Ascending aorta (tissue), 2 donors: Measurements from ENCODE around the gene FBXO44. TPM values are rescaled to one million over a fixed set of nuclear protein-coding genes. Genes with fewer than 3 reads are reported as not detected.

Experiments used
- DNase-seq, 2 donors: peaks; one replicate each; pipeline ENCODE4 v3.0.0-alpha.2; 2019; ENCODE audit warnings: low spot score in 2 of 2
- H3K27ac ChIP-seq, 2 donors: fragments of 200-600 bp; sonication (generic); one replicate each; pipeline ENCODE4 v1.5.1; 2016 to 2017; ENCODE audit warnings: mild to moderate bottlenecking in 1 of 2
- H3K27me3 ChIP-seq: fragments of 200-600 bp; sonication (generic); one replicate; pipeline ENCODE4 v1.5.1; 2017
- H3K36me3 ChIP-seq, 2 donors: fragments of 200-600 bp; sonication (generic); one replicate each; pipeline ENCODE4 v1.5.1; 2016
- H3K4me1 ChIP-seq, 2 donors: fragments of 200-600 bp; sonication (generic); one replicate each; pipeline ENCODE4 v1.5.1; 2016 to 2017; ENCODE audit warnings: mild to moderate bottlenecking in 1 of 2
- H3K4me3 ChIP-seq, 2 donors: fragments of 200-600 bp; sonication (generic); one replicate each; pipeline ENCODE4 v1.5.1; 2016 to 2017; ENCODE audit warnings: mild to moderate bottlenecking in 1 of 2
- H3K9me3 ChIP-seq, 2 donors: fragments of 200-600 bp; sonication (generic); one replicate each; pipeline ENCODE4 v1.5.1; 2016
- CTCF ChIP-seq, 3 experiments: fragments of 200-600 bp in 2 of 3; fragments of 450-650 bp in 1 of 3; sonication (generic) in 2 of 3; IDR thresholded peaks; one replicate each; pipeline ENCODE4 v1.5.1; 2016 to 2019; ENCODE audit warnings: antibody characterized with exemption in 3 of 3, mild to moderate bottlenecking in 1 of 3, moderate library complexity in 1 of 3
- intact Hi-C: fragments of 100-400 bp; cut with DNase I; formaldehyde crosslinking; loops from one replicate; pipeline ENCODE4 v1.15.1; 2023
- total RNA-seq: library from RNA; depleted of rRNA; stranded (reverse); fragments of >200 nt; gene quantifications from one replicate; pipeline ENCODE4 v1.1.0, GENCODE V29; 2016

The FBXO44 gene
- total RNA-seq, 1 donor from 2014 or later: 62.7 TPM

DNA sequence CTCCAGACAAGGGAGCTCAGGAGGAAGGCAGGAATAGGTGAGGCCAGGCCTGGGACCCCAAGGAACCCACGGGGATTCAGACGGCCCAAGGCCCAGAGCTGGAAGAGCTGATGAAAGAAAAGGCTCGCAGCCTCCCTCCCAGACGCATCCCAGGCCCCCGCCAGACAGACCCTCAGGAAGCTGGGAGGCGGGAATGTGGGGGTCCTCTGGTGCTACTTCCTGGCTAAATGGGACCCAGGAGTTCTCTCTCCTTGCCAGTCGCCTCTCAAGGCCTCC, 878 bp upstream of the FBXO44 start:
- no peaks in the 10 kb centered on the region for H3K27me3 ChIP-seq
- DNase-seq: no peak
- peaks cover 3% of the 10 kb centered on the region in 2 donors for H3K36me3 ChIP-seq
- peaks cover 10 to 18% of the 10 kb centered on the region in 2 donors for H3K4me1 ChIP-seq
- intact Hi-C loops: loop anchor here (1.0 to 10.0 kb wide), 4 partner anchors 28 to 251 kb away; partner anchors contain the start of genes AGTRAP, CLCN6, MAD2L2 and MTHFR
- H3K4me3 ChIP-seq: peak overlapping the region; percentile 77 to 86
- H3K27ac ChIP-seq: peak overlapping the region; percentile 41 to 64
- H3K9me3 ChIP-seq: no peaks in the 10 kb centered on the region
- no peak for TF ChIP-seq CTCF (IDR thresholded peaks at IDR 0.05)

DNA sequence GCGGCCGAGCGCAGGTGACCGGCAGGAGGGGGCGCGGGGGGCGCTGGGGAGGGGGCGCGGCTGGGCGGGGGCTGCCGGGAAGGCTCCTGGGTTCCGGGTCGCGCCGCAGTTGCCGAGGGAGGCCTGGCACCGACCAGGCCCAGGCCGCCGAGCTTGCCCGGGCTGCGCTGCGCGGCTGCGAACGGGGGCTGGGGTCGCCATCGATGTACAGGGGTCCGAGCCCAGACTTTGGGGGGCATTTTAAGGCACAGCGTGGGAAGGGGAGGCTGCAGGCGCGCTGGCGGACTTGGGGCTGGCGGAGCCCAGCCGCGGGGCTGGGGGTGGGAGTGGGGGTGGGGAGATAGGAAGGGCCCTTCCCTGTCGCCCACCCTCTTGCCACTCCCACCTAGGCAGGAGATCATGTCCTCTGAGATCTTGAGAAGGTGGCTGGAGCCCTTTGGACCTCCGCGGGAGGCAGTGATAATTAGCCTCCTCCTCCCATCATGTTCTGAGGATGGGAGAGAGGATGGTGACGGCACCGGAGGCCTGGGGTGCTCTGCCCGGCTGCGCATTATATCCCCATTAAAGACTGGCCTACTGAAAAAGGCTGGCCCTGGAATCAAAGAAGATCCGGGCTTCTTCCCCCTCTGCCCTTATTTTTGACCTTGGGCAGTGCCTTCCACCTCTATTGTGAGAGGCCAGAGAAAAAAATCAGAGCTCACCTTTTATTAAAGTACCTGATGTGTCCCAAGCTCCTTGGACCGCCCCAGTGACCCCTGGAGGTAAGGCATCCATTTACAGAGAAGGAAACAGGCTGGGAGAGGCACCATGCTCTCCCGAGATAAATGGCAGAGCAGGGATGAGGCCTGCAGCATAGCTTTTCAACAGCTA, 497 bp downstream of the FBXO44 start:
- H3K27me3 ChIP-seq: no peaks in the 10 kb centered on the region
- DNase-seq: no peak
- intact Hi-C loops: loop anchor here (1.0 to 10.0 kb wide), 4 partner anchors 26 to 250 kb away; partner anchors contain the start of genes AGTRAP, CLCN6, MAD2L2 and MTHFR
- TF ChIP-seq CTCF (IDR thresholded peaks at IDR 0.05): no peak
- H3K36me3 ChIP-seq: peaks cover 3 to 10% of the 10 kb centered on the region in 2 donors
- peak overlapping the region in 1 of 2 donors; percentile 17 for H3K27ac ChIP-seq
- H3K4me1 ChIP-seq: peaks cover 8 to 17% of the 10 kb centered on the region in 2 donors
- H3K9me3 ChIP-seq: no peaks in the 10 kb centered on the region
- peak overlapping the region; percentile 77 to 86 for H3K4me3 ChIP-seq

GRCh38 chr1:11657654-11658053, 3.0 kb downstream of the FBXO44 start:
- no peaks in the 10 kb centered on the region for H3K9me3 ChIP-seq
- H3K4me1 ChIP-seq: peaks cover 8 to 10% of the 10 kb centered on the region in 2 donors
- no peak for DNase-seq
- H3K27ac ChIP-seq: no peak overlapping the region
- no peak overlapping the region for H3K4me3 ChIP-seq
- peaks cover 7 to 20% of the 10 kb centered on the region in 2 donors for H3K36me3 ChIP-seq
- intact Hi-C loops: loop anchor here (10.0 kb wide), 1 partner anchor 247 kb away; no protein-coding TSS in a partner anchor
- H3K27me3 ChIP-seq: no peaks in the 10 kb centered on the region
- TF ChIP-seq CTCF (IDR thresholded peaks at IDR 0.05): no peak

DNA sequence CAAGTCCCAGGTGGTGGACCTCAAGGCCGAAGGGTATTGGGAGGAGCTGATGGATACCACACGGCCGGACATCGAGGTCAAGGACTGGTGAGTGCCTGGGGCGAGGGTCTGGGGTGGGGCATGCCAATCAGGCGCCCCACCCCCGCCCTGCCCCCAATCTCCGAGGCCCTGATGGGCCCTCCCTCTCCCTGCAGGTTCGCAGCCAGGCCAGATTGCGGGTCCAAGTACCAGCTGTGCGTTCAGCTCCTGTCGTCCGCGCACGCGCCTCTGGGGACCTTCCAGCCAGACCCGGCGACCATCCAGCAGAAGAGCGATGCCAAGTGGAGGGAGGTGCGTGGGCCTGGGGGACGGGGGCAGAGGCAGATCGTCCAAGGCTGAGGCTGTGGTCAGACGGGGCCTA, 3.9 kb downstream of the FBXO44 start:
- DNase-seq: no peak
- Histone ChIP-seq H3K4me3 (no peak overlapping the region), H3K27me3 (no peaks in the 10 kb centered on the region), H3K27ac (no peak overlapping the region), H3K9me3 (no peaks in the 10 kb centered on the region), H3K36me3 (peaks cover 7 to 20% of the 10 kb centered on the region in 2 donors), H3K4me1 (peaks cover 8 to 10% of the 10 kb centered on the region in 2 donors)
- no peak for TF ChIP-seq CTCF (IDR thresholded peaks at IDR 0.05)
- intact Hi-C loops: loop anchor here (10.0 kb wide), 1 partner anchor 246 kb away; no protein-coding TSS in a partner anchor

GRCh38 chr1:11659748-11660147, 5.1 kb downstream of the FBXO44 start:
- peaks cover 8 to 12% of the 10 kb centered on the region in 2 donors for H3K4me1 ChIP-seq
- H3K36me3 ChIP-seq: peaks cover 7 to 20% of the 10 kb centered on the region in 2 donors
- H3K27ac ChIP-seq: no peak overlapping the region
- no peak for TF ChIP-seq CTCF (IDR thresholded peaks at IDR 0.05)
- no peaks in the 10 kb centered on the region for H3K27me3 ChIP-seq
- H3K4me3 ChIP-seq: no peak overlapping the region
- no peaks in the 10 kb centered on the region for H3K9me3 ChIP-seq
- intact Hi-C loops: loop anchor here (10.0 kb wide), 1 partner anchor 245 kb away; no protein-coding TSS in a partner anchor
- no peak for DNase-seq
